ENCODE data around the gene CLECL1. TPM values are rescaled to one million over a fixed set of nuclear protein-coding genes. Genes with fewer than 3 reads are reported as not detected.
"Not testable (repeated sequence)": the region's sequence is repeated elsewhere in the genome, so short reads cannot be mapped to it uniquely, and the experiment has no call there.

The CLECL1 gene
- total RNA-seq, 1 donor from 2014 or later = not detected

DNA sequence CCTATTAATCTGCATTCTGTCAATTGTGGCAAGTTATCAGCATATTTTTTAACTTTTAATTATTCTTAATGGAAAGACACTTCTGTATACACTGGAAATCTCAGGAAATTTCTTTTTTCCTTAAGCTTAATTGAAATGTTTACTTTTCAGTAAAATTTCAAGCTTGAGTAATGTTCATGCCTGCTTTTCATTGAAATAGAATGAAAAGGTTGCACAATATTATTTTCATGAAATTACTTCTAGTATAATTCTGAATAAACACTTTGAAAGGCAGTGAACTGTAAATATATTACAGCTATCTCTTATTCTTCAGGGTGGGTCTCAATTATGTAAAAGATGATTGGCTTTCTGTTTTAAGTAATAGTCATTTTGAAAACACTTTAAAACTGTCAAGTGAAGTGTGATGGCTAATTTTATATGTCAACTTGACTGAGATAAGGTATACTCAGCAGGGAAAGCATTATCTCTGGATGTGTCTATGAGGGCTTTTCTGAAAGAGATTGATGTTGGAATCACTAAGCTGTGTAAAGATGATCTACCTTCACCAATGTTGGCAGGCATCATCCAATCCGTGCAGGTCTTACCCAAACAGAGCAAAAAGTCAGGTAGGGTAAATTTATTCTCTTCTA, 33.5 kb downstream of the CLECL1 start:
- Histone ChIP-seq H3K9ac (ENCODE audit: low read length) (no peak overlapping the region), H4K20me1 (ENCODE audit: insufficient read depth, low read length) (no peaks in the 10 kb centered on the region), H3K27me3 (ENCODE audit: insufficient read depth, low read length) (no peaks in the 10 kb centered on the region), H3K27ac (ENCODE audit: low read depth, low read length) (no peak overlapping the region), H3K4me1 (ENCODE audit: insufficient read depth, low read length) (no peaks in the 10 kb centered on the region), H3K79me2 (ENCODE audit: insufficient read depth, low read length) (no peaks in the 10 kb centered on the region), H3K9me3 (ENCODE audit: insufficient read depth, low read depth, low read length) (no peaks in the 10 kb centered on the region), H3K4me2 (ENCODE audit: low read length) (no peak overlapping the region), H3K4me3 (ENCODE audit: insufficient read depth, low read depth, low read length) (no peak overlapping the region), H2AFZ (ENCODE audit: low read depth, low read length) (no peak overlapping the region), H3K36me3 (ENCODE audit: insufficient read depth, low read length) (no peaks in the 10 kb centered on the region)
- TF ChIP-seq, protein P1, sequence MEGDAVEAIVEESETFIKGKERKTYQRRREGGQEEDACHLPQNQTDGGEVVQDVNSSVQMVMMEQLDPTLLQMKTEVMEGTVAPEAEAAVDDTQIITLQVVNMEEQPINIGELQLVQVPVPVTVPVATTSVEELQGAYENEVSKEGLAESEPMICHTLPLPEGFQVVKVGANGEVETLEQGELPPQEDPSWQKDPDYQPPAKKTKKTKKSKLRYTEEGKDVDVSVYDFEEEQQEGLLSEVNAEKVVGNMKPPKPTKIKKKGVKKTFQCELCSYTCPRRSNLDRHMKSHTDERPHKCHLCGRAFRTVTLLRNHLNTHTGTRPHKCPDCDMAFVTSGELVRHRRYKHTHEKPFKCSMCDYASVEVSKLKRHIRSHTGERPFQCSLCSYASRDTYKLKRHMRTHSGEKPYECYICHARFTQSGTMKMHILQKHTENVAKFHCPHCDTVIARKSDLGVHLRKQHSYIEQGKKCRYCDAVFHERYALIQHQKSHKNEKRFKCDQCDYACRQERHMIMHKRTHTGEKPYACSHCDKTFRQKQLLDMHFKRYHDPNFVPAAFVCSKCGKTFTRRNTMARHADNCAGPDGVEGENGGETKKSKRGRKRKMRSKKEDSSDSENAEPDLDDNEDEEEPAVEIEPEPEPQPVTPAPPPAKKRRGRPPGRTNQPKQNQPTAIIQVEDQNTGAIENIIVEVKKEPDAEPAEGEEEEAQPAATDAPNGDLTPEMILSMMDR (IDR thresholded peaks at IDR 0.05; ENCODE audit: insufficient read depth, low read depth, low read length) = no peak
- TF ChIP-seq EZH2 (IDR thresholded peaks at IDR 0.05; ENCODE audit: insufficient read depth, low read length) = no peak
- peaks cover 13% of the 10 kb centered on the region for H3K36me3 Mint-ChIP-seq (ENCODE audit: low read depth, unreplicated experiment)
- H3K4me3 Mint-ChIP-seq (ENCODE audit: unreplicated experiment) = no peak overlapping the region
- DNase-seq (ENCODE audit: low read depth) (no peak), FAIRE-seq (peak; percentile 58)
- peaks cover 3% of the 10 kb centered on the region for H3K9me3 Mint-ChIP-seq (ENCODE audit: unreplicated experiment)
- H3K27ac Mint-ChIP-seq (ENCODE audit: unreplicated experiment) = no peak overlapping the region
- H3K27me3 Mint-ChIP-seq (ENCODE audit: low read depth, unreplicated experiment) = no peaks in the 10 kb centered on the region
- no peaks in the 10 kb centered on the region for H3K4me1 Mint-ChIP-seq (ENCODE audit: low read depth, unreplicated experiment)

DNA sequence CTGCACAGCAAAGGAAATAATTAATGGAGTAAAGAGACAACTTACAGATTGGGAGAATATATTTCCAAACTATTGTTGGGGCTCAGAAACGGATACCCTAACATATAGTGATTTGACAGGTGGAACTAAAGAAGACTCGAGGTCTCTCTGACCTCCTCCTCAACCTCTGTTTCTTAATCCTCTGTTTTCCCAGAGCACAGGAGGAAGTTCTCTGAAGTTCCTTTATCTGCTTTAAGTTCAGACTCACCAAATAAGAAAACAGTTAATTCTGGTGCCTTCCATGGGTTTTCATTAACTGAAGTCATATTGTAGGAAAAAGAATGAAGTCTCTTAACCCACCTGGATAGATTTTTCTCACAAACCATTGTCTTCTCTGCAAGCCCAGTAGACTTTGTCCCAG, 34.2 kb downstream of the CLECL1 start:
- Histone ChIP-seq H3K9ac (ENCODE audit: low read length) (no peak overlapping the region), H3K36me3 (ENCODE audit: insufficient read depth, low read length) (no peaks in the 10 kb centered on the region), H3K9me3 (ENCODE audit: insufficient read depth, low read depth, low read length) (no peaks in the 10 kb centered on the region), H2AFZ (ENCODE audit: low read depth, low read length) (no peak overlapping the region), H3K4me3 (ENCODE audit: insufficient read depth, low read depth, low read length) (no peak overlapping the region), H3K4me2 (ENCODE audit: low read length) (no peak overlapping the region), H3K27ac (ENCODE audit: low read depth, low read length) (no peak overlapping the region), H3K27me3 (ENCODE audit: insufficient read depth, low read length) (no peaks in the 10 kb centered on the region), H3K4me1 (ENCODE audit: insufficient read depth, low read length) (no peaks in the 10 kb centered on the region), H3K79me2 (ENCODE audit: insufficient read depth, low read length) (no peaks in the 10 kb centered on the region), H4K20me1 (ENCODE audit: insufficient read depth, low read length) (no peaks in the 10 kb centered on the region)
- H3K27ac Mint-ChIP-seq (ENCODE audit: unreplicated experiment) = no peak overlapping the region
- no peak overlapping the region for H3K4me3 Mint-ChIP-seq (ENCODE audit: unreplicated experiment)
- H3K36me3 Mint-ChIP-seq (ENCODE audit: low read depth, unreplicated experiment) = peaks cover 15% of the 10 kb centered on the region
- no peak for TF ChIP-seq EZH2 (IDR thresholded peaks at IDR 0.05; ENCODE audit: insufficient read depth, low read length)
- TF ChIP-seq, protein P1 (IDR thresholded peaks at IDR 0.05; ENCODE audit: insufficient read depth, low read depth, low read length) = no peak
- H3K9me3 Mint-ChIP-seq (ENCODE audit: unreplicated experiment) = peaks cover 3% of the 10 kb centered on the region
- DNase-seq (ENCODE audit: low read depth) (no peak), FAIRE-seq (no peak)
- no peaks in the 10 kb centered on the region for H3K27me3 Mint-ChIP-seq (ENCODE audit: low read depth, unreplicated experiment)
- no peaks in the 10 kb centered on the region for H3K4me1 Mint-ChIP-seq (ENCODE audit: low read depth, unreplicated experiment)

DNA sequence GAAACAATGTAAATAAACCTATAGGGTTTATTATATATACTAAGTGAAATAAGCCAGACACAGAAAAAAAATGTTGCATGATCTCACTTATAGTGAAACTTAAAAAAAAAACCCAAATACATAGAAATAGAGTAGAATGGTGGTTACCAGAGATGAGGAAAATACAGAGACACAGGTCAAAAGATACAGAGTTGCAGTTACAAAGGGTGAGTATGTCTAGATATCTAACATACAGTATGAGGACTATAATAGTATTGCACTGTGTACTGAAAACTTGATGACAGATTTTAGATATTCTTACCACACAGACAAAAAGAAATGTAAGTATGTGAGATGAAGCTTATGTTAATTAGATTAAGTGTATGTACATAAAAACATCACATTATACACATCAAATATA, 35.3 kb downstream of the CLECL1 start:
- H3K27ac Mint-ChIP-seq (ENCODE audit: unreplicated experiment) = no peak overlapping the region
- peaks cover 3% of the 10 kb centered on the region for H3K9me3 Mint-ChIP-seq (ENCODE audit: unreplicated experiment)
- no peak for FAIRE-seq
- no peaks in the 10 kb centered on the region for H3K4me1 Mint-ChIP-seq (ENCODE audit: low read depth, unreplicated experiment)
- no peak overlapping the region for H3K4me2 ChIP-seq (ENCODE audit: low read length)
- no peak overlapping the region for H3K4me3 Mint-ChIP-seq (ENCODE audit: unreplicated experiment)
- no peak overlapping the region for H3K9ac ChIP-seq (ENCODE audit: low read length)
- DNase-seq (ENCODE audit: low read depth) = no peak
- H4K20me1 ChIP-seq (ENCODE audit: insufficient read depth, low read length) = no peaks in the 10 kb centered on the region
- no peaks in the 10 kb centered on the region for H3K9me3 ChIP-seq (ENCODE audit: insufficient read depth, low read depth, low read length)
- H3K4me3 ChIP-seq (ENCODE audit: insufficient read depth, low read depth, low read length) = no peak overlapping the region
- no peak overlapping the region for H2AFZ ChIP-seq (ENCODE audit: low read depth, low read length)
- H3K27me3 ChIP-seq (ENCODE audit: insufficient read depth, low read length) = no peaks in the 10 kb centered on the region
- TF ChIP-seq, protein P1 (IDR thresholded peaks at IDR 0.05; ENCODE audit: insufficient read depth, low read depth, low read length) = no peak
- no peak for TF ChIP-seq EZH2 (IDR thresholded peaks at IDR 0.05; ENCODE audit: insufficient read depth, low read length)
- peaks cover 15% of the 10 kb centered on the region for H3K36me3 Mint-ChIP-seq (ENCODE audit: low read depth, unreplicated experiment)
- no peaks in the 10 kb centered on the region for H3K27me3 Mint-ChIP-seq (ENCODE audit: low read depth, unreplicated experiment)
- H3K27ac ChIP-seq (ENCODE audit: low read depth, low read length) = no peak overlapping the region
- H3K4me1 ChIP-seq (ENCODE audit: insufficient read depth, low read length) = no peaks in the 10 kb centered on the region
- H3K36me3 ChIP-seq (ENCODE audit: insufficient read depth, low read length) = no peaks in the 10 kb centered on the region
- no peaks in the 10 kb centered on the region for H3K79me2 ChIP-seq (ENCODE audit: insufficient read depth, low read length)

DNA sequence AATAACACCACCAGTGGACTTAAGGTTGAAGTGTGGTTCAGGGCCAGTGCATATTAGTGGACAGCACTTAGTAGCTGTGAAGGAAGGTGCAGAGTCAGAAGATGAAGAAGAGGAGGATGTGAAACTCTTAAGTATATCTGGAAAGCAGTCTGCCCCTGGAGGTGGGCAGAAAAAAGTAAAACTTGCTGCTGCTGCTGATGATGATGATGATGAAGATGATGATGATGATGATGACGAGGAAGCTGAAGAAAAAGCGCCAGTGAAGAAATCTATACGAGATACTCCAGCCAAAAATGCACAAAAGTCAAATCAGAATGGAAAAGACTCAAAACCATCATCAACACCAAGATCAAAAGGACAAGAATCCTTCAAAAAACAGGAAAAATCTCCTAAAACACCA, 37.2 kb downstream of the CLECL1 start:
- FAIRE-seq = not testable (repeated sequence)

More for the DNA sequence above, 37.2 kb downstream of the CLECL1 start:
- not testable (repeated sequence) for H4K20me1 ChIP-seq (ENCODE audit: insufficient read depth, low read length); H3K27ac ChIP-seq (ENCODE audit: low read depth, low read length); H3K4me2 ChIP-seq (ENCODE audit: low read length); H2AFZ ChIP-seq (ENCODE audit: low read depth, low read length); DNase-seq (ENCODE audit: low read depth); H3K27me3 Mint-ChIP-seq (ENCODE audit: low read depth, unreplicated experiment); H3K9ac ChIP-seq (ENCODE audit: low read length); H3K4me3 ChIP-seq (ENCODE audit: insufficient read depth, low read depth, low read length); H3K4me3 Mint-ChIP-seq (ENCODE audit: unreplicated experiment); H3K27ac Mint-ChIP-seq (ENCODE audit: unreplicated experiment); H3K4me1 ChIP-seq (ENCODE audit: insufficient read depth, low read length); H3K4me1 Mint-ChIP-seq (ENCODE audit: low read depth, unreplicated experiment); H3K79me2 ChIP-seq (ENCODE audit: insufficient read depth, low read length); H3K27me3 ChIP-seq (ENCODE audit: insufficient read depth, low read length); H3K9me3 ChIP-seq (ENCODE audit: insufficient read depth, low read depth, low read length); H3K36me3 ChIP-seq (ENCODE audit: insufficient read depth, low read length); H3K9me3 Mint-ChIP-seq (ENCODE audit: unreplicated experiment)
- H3K36me3 Mint-ChIP-seq (ENCODE audit: low read depth, unreplicated experiment) = peaks cover 15% of the 10 kb centered on the region

Data from astrocyte (in vitro differentiated cells and primary cell).